Right renal cortex interstitium (tissue), 3 donors: ENCODE measurements around the gene RASSF7. TPM values are rescaled to one million over a fixed set of nuclear protein-coding genes. Genes with fewer than 3 reads are reported as not detected.
A peak's percentile ranks its signal among the peaks of the same experiment; 100 is the strongest.

Experiments used
- DNase-seq, 3 donors: peaks; one replicate each; pipeline ENCODE4 v3.0.0-alpha.2; 2013; ENCODE audit warnings: low read depth in 3 of 3, low spot score in 2 of 3
- polyA plus RNA-seq, 3 donors: library from polyadenylated mRNA; unstranded; fragments of 120-200 nt; gene quantifications; one replicate each; pipeline ENCODE4 v1.2.1, GENCODE V29; 2013; ENCODE audit not compliant: insufficient read length in 3 of 3

The RASSF7 gene
- polyA plus RNA-seq, 3 donors, result 33.3 to 42.0 (median 37.5) TPM

DNA sequence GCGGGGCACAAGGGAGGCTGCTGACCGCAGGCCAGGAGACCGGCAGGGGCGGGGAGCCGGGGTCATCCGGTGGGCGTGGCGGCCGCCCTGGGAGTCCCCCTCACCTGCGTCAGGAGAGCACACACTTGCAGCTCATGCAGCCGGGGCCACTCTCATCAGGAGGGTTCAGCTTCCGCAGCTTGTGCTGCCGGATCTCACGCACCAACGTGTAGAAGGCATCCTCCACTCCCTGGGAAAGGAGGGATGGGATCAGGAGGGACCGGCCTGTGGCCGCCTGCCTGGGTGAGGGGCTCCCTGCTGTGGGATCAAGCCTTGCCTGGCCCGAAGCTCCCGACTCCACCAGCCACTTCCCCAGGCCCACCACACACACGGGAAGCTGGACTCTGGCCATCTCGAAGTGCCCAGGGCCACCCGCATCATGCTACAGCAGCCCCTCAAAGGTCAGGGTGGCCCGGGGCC is 28.2 kb upstream of the RASSF7 start:
- no peak for DNase-seq

DNA sequence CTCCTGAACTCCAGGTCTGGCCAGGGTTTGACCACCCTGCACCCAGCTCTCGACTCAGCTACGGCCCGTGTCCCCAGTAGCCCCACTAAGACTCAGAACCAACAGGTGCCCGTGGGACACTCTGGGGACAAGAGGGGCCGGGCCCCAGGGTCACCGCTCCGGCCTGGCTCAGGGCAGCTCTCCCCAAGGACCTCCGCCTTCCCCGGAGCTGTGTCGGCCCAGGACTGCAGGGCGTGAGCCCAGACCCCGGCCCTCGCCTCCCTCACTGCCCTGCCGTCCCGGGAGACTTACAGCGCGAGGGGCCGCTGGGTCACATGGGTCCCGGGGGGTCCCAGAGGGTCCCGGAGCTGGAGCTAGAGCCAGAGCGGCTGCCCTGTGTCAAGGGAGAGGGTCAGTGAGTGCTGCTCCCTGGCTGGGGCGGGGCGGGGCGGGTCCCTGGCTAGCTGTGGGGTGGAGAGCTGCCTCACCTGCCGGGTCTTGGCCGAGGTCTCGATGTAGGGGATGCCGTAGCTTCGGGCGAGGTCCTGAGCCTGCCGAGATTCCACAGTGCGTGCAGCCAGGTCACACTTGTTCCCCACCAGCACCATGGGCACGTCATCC is 27.7 kb upstream of the RASSF7 start:
- DNase-seq, result no peak

DNA sequence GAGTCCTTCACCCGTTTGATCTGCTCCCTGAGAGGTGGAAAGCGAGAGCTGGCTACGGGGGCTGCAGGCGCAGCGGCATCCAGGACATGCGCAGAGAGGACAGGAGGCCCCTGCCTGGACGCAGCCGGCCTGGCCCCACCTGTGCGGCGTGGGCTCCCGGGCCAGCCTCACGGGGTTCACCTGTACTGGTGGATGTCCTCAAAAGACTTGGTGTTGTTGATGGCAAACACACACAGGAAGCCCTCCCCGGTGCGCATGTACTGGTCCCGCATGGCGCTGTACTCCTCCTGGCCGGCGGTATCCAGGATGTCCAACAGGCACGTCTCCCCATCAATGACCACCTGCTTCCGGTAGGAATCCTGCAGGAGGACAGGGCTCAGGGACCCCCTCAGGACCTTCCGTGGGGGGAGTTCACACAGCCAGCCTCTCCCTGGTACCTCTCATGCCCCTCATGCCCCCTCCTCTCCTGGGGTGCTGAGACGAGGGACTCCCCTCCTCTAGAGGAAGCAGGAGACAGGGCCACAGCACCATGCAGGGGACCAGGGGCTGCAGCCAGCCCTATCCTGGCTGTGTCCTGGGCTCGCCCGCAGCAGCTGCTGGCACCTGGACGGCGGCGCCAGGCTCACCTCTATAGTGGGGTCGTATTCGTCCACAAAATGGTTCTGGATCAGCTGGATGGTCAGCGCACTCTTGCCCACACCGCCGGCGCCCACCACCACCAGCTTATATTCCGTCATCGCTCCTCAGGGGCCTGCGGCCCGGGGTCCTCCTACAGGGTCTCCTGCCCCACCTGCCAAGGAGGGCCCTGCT is 27.0 kb upstream of the RASSF7 start:
- no peak for DNase-seq

DNA sequence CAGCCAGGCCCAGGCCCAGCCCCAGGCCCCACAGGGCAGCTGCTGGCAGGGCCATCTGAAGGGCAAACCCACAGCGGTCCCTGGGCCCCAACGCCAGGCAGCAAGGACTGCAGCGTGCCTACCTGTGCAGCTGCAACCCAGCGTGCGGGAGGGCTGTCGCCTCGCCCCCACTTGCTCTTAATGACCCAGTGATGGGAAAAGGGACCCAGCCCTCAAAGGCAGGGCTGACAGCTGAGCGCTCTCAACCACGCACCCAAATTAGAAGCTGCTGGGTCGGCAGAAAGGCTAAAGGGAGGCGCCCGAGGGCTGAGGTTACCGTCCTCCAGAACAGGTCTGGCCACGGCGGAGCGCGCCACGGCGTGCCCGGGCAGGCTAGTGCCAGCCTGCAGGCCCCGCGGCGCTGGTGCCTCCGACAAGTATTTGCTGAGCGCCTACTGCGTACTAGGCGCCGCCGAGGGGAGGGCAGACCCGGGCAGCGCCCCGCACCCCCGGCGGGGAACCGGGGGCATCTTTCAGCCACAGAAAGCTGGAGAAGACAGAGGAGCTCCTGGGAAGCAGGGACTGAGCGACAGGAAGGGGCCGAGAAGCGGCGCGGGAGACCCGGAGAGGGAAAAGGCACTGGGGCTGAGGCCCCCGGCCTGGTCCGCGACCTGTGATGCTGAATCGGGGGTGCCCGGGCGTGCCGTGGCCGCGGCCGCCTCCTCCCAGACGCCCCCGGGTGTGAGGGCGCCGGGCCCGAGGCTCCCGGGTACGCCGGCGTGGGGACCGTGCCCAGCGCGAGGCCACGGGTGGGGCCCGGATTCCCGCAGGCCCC is 26.2 kb upstream of the RASSF7 start:
- no peak for DNase-seq

DNA sequence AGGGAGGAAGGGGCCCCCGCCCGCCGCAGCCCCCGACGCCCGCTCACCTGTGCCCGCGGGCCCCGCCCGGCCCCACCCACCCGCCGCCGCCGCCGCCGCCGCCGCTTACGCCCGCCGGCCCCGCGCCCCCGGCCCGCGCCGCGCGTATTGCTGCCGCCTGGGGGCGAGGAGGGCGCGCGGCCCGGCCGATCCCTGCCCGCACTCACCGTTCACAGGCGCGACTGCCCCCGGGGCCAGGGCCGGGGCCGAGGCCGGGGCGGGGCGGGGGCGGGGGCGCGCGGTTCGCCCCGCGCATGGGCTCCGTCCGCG is 25.6 kb upstream of the RASSF7 start:
- no peak for DNase-seq

DNA sequence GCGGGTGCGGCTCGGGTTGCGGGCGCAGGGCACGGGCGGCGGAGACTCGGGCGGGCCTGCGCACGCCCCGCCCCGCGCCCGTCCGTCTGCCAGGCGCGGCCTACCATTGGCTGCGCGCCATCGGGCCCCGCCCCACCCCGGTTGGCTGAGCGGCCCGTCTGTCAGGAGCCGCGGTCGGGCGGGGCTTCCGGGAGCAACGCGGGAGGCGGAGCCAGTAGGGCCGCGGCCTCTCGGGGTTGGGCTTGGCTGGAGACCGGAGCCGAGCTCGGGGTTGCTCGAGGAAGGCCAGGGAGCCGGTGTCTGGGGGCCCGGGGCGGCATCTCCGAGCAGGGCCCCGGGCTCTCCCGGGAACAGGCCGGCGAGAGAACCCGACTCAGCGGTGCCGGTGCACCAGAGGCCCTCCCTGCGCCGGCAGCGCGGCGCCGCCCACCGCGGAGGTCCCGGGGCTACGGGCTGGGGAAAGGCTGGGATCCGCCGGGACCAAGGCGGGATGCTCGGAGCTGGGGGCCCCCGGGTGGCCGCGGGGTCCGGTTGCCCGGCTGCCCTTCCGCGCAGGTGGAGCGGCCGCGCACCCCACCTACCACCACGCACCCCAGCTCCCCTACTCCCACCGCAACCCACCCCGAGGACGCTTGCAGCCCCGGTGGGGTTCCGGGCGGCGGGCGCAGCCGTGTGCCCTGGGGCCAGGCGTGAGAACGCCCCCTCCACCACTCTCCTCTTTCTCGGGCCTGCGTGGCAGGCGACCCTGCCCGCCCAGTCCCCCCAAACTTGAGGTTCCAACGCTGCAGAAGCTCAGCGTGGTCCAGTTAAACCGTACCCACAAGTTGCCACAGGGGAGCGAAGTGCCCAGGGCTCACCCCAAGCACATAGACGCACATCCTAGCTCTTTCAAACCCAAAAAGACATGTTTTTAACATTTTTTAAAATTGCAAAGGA is 25.0 kb upstream of the RASSF7 start, which contains the start of gene HRAS:
HRAS (minus strand) TSS at position 58 of the 936 bp plus-strand sequence.
- peak; percentile 78 to 90 (median 79) for DNase-seq

DNA sequence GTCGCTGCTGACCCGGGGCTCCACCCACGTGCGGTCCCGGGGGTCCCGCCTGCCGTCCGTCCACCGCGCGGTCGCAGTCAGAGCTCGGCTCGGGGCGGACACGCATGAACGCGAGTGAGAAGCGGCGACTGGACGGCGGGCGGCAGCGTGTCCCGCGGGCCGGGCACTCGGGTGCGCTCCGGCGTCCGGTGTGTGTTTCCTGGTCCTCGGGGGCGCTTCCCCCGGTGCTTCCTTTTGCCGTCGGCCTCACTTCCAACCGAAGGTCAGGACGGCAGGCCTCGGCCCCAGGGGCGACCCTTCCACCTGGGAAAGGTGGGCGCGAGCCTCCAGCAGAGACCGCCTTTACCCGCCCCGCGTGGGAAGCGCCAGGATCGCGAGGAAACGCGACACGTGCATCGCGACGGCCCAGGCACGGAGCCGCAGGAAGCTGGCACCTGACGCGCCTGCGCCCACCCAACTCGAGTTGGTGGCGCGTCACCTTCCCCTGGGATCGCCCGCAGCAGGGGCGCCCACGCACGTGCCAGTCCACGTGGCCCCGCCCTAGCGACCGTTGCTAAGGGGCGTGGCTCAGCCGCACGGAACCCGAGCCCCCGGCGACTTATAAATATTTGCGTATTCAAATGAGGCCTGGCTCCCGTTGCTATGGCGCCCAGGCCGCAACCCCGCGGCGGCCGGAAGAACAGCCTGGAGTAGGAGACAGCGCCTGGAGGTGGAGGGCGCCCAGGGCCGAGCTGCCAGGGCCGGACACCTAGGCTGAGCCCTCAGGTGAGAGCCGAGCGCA is 23.7 kb upstream of the RASSF7 start, which contains the start of gene LRRC56:
LRRC56 (plus strand) TSS at position 687 of the 781 bp plus-strand sequence. CDS start 3,158 bp downstream, outside the sequence.
- no peak for DNase-seq

DNA sequence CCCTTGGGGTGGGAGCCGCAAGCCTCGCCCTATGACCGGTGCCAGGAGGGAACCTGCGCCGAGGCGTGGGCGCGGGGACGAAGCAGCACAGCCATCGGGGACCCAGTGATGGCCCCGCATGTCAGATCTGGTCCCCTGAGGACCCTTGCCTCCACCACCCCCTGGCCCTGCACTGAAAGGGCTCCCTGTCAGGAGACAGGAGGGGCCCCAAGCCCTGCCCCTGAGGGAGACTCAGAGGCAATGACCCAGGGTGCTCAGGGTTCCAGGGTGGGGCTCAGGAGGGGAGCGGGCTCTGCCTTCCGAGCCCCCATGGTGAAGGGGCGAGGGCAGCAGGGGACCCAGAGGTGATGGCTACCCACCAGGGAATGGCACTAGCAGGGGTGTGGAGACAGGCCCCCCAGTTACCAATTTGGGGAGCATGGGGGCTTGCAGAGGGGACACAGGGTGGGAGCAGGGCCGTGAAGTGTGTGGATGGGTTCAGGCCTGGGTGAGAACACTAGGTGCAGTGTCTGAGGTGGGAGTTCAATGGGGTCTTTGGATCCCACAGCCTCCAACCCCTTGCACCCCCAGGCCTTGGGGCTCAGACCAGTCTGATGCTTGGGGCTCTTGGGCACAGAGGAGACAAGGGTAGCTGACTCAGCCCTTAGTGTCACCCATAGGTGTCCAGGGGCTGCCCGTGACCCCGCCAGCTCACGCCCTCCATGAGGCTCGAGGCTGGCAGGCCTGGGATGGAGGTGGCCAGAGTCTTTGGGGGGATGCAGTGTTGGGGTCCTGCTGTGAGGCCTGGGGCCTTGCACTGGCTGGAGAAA is 22.9 kb upstream of the RASSF7 start:
- no peak for DNase-seq

DNA sequence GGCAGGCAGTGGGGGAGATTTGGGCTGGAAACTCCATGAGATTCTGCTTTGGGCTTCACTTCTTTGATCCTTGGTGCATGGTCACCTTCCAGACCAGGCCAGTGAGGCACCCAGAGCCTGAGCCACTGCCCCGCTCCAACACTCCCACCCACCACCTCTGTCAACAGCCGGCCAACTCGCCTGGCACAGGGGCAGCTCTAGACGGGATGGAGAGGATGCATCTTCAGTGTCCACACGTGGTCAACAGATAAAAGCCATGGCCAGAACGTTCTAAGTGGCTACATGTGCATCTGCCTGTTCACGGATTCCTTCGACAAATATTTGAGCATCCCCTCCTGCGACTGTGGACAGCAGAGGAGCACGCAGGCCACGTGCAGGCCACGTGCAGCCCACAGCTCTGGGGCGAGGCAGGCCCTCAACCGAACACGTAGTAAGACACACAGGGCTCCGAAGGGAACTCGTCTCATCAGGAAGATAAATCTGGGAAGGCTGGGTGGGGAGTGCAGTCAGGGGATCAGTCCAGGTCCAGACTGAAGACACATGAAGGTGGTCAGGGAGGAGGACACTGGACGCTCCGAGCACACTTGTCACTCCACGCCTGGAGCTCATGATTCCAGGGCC is 22.2 kb upstream of the RASSF7 start:
- no peak for DNase-seq

DNA sequence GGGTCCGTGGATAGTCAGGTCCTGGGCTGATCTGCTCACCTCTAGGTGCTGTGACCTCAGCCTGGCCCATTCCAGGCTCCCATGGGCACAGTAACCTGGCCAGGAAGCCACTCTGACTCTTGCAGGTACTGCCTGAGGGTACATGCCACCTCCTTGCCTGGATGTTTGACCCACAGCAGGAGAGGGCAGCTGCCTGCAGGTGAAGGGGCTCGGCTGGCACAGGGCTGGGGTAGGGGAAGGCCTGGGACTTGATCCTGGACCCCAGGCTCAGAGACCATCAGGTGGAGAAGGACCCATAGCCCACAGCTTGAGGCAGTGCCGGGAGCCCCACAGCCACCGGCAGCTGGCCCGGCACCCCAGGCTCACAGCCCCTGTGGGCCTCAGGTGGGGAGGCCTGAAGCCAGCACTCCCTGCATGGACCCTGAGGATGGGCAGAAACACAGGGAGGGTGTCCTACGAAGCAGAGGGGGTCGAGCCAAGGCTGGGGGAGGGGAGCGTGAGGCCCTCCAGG is 20.7 kb upstream of the RASSF7 start:
- DNase-seq, result no peak

DNA sequence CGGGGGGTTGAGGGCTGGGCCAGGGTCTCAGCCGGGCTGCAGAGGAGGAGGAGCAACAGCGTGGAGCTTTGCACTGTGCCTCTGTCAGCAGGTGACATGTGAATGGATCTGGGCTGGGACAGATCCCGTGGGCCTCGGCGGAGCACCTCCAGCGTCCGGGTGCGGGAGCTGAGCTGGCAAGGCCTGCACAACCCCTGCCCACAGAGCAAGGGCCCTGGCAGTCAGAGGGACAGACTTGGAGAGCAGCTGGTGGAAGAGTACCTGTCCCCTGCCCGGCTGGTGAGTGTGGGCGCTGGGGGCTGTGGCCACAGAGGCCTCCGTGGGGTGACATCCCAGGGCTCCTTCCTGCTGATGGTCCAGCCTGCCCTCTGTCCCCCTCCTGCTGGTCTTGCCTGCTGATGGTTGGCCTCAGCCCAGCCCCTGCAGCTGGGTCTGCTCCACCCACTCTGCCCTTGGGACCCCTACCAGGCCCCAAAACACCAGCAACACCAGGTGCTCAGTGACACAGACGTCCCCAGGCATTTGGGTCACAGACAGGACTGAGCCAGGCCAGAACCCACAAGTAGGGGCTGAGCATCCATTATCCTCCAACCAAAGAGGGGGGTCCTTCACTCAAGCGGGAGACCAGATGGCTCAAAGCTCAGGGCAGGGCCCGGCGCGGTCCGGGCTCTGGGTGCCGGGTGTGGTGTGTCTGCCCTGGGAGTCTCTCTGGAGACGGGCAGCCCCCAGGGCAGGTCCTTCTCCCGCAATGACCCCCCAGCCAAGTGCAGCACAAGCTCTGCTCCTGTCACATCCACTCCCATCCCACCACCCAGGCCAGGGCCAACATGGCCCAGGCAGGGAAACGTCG is 20.0 kb upstream of the RASSF7 start:
- no peak for DNase-seq

DNA sequence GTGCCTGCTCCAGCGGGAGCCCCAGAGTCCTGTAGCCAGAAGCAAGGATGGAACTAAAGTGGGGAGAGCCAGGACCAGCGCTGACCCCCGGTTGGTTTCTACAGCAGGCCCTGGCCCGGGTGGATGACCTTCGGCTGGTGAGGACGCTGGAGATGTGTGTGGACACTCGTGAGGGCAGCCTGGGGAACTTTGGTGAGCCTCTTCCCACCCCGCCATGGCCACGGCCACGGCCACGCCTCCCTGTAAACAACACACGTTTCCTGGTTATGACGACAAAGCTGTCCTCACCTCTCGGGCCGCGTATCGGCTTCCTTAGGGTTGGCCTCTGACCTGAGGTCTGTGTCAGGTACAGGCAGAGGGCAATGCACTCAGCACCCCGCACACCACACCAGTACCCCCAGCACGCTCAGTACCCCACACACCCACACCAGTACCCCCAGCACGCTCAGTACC is 19.3 kb upstream of the RASSF7 start:
- no peak for DNase-seq

DNA sequence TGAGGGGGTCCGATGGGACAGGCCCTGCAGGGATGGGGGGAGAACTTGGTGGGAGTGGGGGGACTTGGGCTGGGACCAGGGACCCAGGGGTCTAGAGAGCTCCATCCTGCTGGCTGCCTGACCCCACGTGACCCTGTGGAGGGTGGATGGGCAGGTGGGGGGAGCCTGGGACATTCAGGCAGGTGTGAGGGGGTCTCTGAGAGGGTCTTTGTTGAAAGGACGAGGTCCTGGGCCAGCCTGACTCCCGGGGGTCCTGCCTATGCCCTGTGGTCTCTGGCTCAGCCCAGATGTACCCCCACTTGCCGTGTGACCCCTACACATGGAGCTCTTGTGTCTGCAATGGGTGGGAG is 16.0 kb upstream of the RASSF7 start:
- no peak for DNase-seq

DNA sequence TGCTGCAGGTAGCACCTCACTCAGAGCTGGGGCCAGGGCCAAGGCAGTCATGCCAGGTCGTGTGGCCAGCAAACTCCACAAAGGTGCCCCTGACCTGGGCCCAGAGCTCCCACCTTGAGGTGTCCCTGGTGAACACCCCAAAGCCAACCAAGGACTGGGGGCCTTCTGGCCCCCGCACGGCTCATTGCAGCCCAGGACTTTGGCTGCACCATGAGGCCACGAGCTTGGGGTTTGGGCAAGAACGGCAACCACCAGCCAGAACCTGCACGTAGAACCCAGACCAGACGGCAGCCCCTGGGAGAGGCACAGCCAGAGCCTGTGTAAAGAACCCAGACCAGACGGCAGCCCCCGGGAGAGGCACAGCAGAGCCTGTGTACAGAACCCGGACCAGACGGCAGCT is 15.6 kb upstream of the RASSF7 start:
- DNase-seq, result no peak

DNA sequence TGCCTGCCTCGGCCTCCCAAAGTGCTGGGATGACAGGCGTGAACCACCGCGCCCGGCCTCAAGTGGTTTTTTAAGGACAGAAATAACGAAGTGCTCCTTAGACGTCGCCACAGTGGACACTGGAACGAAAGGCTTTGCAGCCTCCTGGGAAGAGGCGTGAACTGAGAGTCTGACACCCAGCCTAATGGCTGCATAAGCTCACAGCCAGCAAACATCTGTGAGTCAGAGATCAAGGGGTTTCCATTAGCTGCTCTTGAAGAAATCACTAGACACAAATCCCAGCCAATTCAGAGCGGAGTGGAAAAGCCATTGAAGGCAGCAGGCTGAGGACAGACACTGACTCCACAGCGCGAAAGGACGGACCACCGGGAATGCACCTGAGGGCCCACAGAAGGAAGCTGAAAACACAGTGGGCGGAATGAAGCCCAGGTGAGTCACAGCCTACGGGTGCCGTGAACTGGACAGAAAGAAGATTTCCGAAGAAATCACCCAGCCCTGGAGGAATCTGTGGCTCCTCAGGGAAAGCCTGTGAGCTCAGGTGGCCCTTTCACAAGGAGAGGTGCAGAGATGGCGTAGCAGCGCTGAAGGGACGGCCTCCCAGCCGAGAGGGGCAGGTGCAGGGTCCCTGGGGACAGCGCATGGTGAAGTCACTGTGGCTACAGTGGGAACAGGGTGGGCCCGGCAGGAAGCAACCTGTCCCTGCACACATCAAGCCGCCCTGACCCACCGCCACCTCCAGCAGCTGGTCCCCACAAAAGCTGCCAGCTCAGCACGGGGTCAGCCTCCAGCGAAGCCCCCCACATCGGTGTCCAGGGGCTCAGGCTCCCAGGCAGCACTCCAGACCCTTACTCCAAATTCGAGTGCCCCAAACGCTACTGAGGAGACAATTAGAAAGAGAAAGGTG is 11.8 kb upstream of the RASSF7 start:
- no peak for DNase-seq
